22Rv1 (cell line): ENCODE measurements around the gene WASF1.

Experiments
- ZFX ChIP-seq: fragments of 450-650 bp; IDR thresholded peaks from 2 replicates; pipeline ENCODE4 v1.6.1; 2017; ENCODE audit warnings: antibody characterized with exemption, borderline replicate concordance
- TF ChIP-seq, protein P1 (sequence below): fragments of 450-650 bp; IDR thresholded peaks from 2 replicates; pipeline ENCODE4 v1.5.1; 2017; ENCODE audit warnings: mild to moderate bottlenecking

DNA sequence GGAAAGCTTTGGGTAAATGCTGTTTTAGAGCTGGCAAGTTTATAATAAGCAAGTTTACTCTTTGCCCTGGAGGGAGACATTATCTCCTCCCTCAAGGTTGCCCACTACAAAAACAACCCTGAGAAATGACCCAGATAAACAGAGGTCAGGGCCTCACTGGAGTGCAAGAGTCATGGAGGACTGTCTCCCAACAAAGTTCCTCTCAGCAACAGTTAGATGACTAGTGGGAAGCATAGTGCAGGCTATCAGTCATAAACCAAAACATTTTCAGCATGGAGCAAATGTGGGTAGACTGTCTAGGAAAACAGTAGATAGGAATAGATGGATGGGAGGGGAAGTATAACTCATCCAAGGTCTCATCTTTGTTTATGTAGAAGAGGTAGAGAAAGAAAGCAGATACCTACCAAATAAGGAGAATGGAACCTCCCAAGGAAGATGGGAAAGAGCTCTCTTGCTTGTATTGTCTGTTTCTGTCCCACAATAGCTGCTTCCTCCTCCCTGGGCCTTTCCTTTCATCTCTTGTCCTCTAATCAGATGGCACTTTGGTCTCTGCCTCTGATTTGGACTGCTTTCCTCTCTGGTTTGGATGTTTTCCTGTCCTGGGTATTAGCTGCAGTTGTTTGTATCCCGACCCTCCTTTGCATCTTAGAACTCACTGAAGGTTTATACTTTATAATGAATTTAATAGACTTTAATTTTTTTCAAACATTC, 95.4 kb downstream of the WASF1 start:
- TF ChIP-seq, protein P1, sequence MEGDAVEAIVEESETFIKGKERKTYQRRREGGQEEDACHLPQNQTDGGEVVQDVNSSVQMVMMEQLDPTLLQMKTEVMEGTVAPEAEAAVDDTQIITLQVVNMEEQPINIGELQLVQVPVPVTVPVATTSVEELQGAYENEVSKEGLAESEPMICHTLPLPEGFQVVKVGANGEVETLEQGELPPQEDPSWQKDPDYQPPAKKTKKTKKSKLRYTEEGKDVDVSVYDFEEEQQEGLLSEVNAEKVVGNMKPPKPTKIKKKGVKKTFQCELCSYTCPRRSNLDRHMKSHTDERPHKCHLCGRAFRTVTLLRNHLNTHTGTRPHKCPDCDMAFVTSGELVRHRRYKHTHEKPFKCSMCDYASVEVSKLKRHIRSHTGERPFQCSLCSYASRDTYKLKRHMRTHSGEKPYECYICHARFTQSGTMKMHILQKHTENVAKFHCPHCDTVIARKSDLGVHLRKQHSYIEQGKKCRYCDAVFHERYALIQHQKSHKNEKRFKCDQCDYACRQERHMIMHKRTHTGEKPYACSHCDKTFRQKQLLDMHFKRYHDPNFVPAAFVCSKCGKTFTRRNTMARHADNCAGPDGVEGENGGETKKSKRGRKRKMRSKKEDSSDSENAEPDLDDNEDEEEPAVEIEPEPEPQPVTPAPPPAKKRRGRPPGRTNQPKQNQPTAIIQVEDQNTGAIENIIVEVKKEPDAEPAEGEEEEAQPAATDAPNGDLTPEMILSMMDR: no peak
- no peak for TF ChIP-seq ZFX
